ENCODE results near the gene ZNF417.

Gene ZNF417

GRCh38 chr19:57916168-57916995 is at the start of gene ZNF417:
Gene ZNF417 (minus strand): TSS chr19:57916592. CDS start chr19:57916411, 181 bp downstream.
- peak; percentile 88 for DNase-seq (ENCODE audit: low spot score)
- H3K4me3 ChIP-seq: peak within 1 kb of the TSS; percentile 95
- H3K27ac ChIP-seq: peak within 1 kb of the TSS; percentile 58 to 88

- Histone ChIP-seq H3K27ac (no peak overlapping the region), H3K4me3 (no peak overlapping the region)
- no peak for DNase-seq (ENCODE audit: low spot score)
- no peak for TF ChIP-seq CTCF (IDR thresholded peaks at IDR 0.05)
Measured at GRCh38 chr19:57964761-57965160, 48.4 kb upstream of the ZNF417 start.

- no peak for DNase-seq (ENCODE audit: low spot score)
- no peak for TF ChIP-seq CTCF (IDR thresholded peaks at IDR 0.05)
- H3K4me3 ChIP-seq: no peak overlapping the region
- no peak overlapping the region for H3K27ac ChIP-seq
Measured at GRCh38 chr19:57961785-57962184, 45.4 kb upstream of the ZNF417 start.

- Histone ChIP-seq H3K27ac (no peak overlapping the region), H3K4me3 (no peak overlapping the region)
- no peak for TF ChIP-seq CTCF (IDR thresholded peaks at IDR 0.05)
- DNase-seq (ENCODE audit: low spot score): no peak
Measured at GRCh38 chr19:57954996-57955395, 38.6 kb upstream of the ZNF417 start.

GRCh38 chr19:57949702-57950101 is 33.3 kb upstream of the ZNF417 start:
- Histone ChIP-seq H3K4me3 (no peak overlapping the region), H3K27ac (no peak overlapping the region)
- no peak for TF ChIP-seq CTCF (IDR thresholded peaks at IDR 0.05)
- DNase-seq (ENCODE audit: low spot score): no peak

GRCh38 chr19:57949296-57949695 is 32.9 kb upstream of the ZNF417 start:
- no peak for TF ChIP-seq CTCF (IDR thresholded peaks at IDR 0.05)
- no peak for DNase-seq (ENCODE audit: low spot score)
- Histone ChIP-seq H3K27ac (no peak overlapping the region), H3K4me3 (no peak overlapping the region)

- H3K27ac ChIP-seq: peak within 1 kb of the TSS; percentile 57 to 85
Measured at GRCh38 chr19:57947419-57948134, 31.2 kb upstream of the ZNF417 start, which contains the start of gene ZNF256. Gene ZNF256 (minus strand): TSS chr19:57947706. CDS start chr19:57947474, 232 bp downstream.

More at GRCh38 chr19:57947419-57948134, 31.2 kb upstream of the ZNF417 start, which contains the start of gene ZNF256:
- peak; percentile 94 for DNase-seq (ENCODE audit: low spot score)
- peak; percentile 32 for TF ChIP-seq CTCF (IDR thresholded peaks at IDR 0.05)
- H3K4me3 ChIP-seq: peak within 1 kb of the TSS; percentile 91
